Pancreas (tissue), 10 donors: Measurements from ENCODE around the gene OR2W1. TPM values are rescaled to one million over a fixed set of nuclear protein-coding genes. Genes with fewer than 3 reads are reported as not detected.
A peak's percentile ranks its signal among the peaks of the same experiment; 100 is the strongest.

Experiments used
- ATAC-seq, 4 donors: fragments of 200-7000 bp; cut with Tn5 transposase; one replicate each; pipeline versions ENCODE4 v1.8.0 to v1.9.1; 2020; ENCODE audit warnings: mild to moderate bottlenecking in 4 of 4, moderate library complexity in 4 of 4
- DNase-seq, 6 donors: peaks; one replicate each; pipeline ENCODE4 v3.0.0-alpha.2; 2020
- FAIRE-seq: peaks from 2 replicates; lab custom pipeline; 2012; peaks lifted over from hg19 to GRCh38; lab: Jason Lieb, UNC
- H3K27ac ChIP-seq, 4 donors: fragments of 200-600 bp; sonication (generic); 1 replicate in 3 of 4; 2 replicates in 1 of 4; pipeline versions ENCODE4 v1.5.0 to v1.8.0; 2020
- H3K27me3 ChIP-seq, 4 donors: fragments of 200-600 bp; one replicate each; pipeline ENCODE4 v1.8.0; 2021
- H3K36me3 ChIP-seq, 3 donors: fragments of 200-600 bp; sonication (generic) in 1 of 3; one replicate each; pipeline versions ENCODE4 v1.5.0 to v1.8.0; 2020 to 2021
- H3K4me1 ChIP-seq, 3 donors: fragments of 200-600 bp; one replicate each; pipeline ENCODE4 v1.8.0; 2021
- H3K4me3 ChIP-seq, 4 donors: fragments of 200-600 bp; sonication (generic) in 2 of 4; one replicate each; pipeline versions ENCODE4 v1.5.0 to v1.8.0; 2020 to 2021
- H3K9me3 ChIP-seq, 4 donors: fragments of 200-600 bp; one replicate each; pipeline ENCODE4 v1.8.0; 2021
- whole genome bisulfite sequencing, 2 donors: extraction: QIAGEN DNeasy Blood & Tissue Kit; methylation state at CpG; one replicate each; pipeline ENCODE4 v1.1.7; 2013; 5-methylcytosine and 5-hydroxymethylcytosine counted together
- intact Hi-C, 3 donors: fragments of 100-400 bp; cut with DNase I; formaldehyde crosslinking; loops; one replicate each; pipeline versions ENCODE4 v1.11.1 to v1.14.2; 2022
- polyA plus RNA-seq, 2 donors: library from polyadenylated mRNA; stranded (reverse); fragments of 200-250 nt; gene quantifications; one replicate each; pipeline ENCODE4 v1.2.3, GENCODE V29; 2013
- total RNA-seq, 6 donors: library from RNA; stranded (reverse); fragmentation: NEBNext Ultra II Directional in 4 of 6; extraction: Animal tissue kit (Norgen Biotek cat#: 25700) in 4 of 6; gene quantifications; one replicate each; pipeline versions ENCODE4 v1.2.1 to v1.2.4, GENCODE V29; 2021 to 2023
- TF ChIP-seq, protein P1 (sequence below), 4 donors: fragments of 200-600 bp; sonication (generic) in 3 of 4; IDR thresholded peaks; one replicate each; pipeline versions ENCODE4 v1.5.0 to v1.8.0; 2021; ENCODE audit warnings: antibody characterized with exemption in 4 of 4
- donor health status: healthy with polysubstance abuse.
- donor health status: DM: no; HTN: no; CAD: no; lungs with moderate emphysema.
- donor health status: DM: no; HTN: no; CAD: no.
- donor health status: control.
- donor health status: control.
- donor health status: Bipolar disorder and iron deficiency.
- donor health status: DM: yes; HTN: yes; CAD: no.
- donor health status: DM: no; HTN: no; CAD: no.
- donor health status: DM: no; HTN: no; CAD: no.
- donor health status: DM: yes; HTN: yes; CAD: no.

Gene OR2W1
- total and polyA plus RNA-seq, 8 donors, result not detected

GRCh38 chr6:29008089-29008488 lies 36.9 kb downstream of the OR2W1 start:
- ATAC-seq (no peak), DNase-seq (no peak), FAIRE-seq (no peak)
- peaks cover 0 to 4% (median 3%) of the 10 kb centered on the region in 3 donors for H3K4me1 ChIP-seq
- H3K9me3 ChIP-seq, result no peaks in the 10 kb centered on the region
- TF ChIP-seq, protein P1, sequence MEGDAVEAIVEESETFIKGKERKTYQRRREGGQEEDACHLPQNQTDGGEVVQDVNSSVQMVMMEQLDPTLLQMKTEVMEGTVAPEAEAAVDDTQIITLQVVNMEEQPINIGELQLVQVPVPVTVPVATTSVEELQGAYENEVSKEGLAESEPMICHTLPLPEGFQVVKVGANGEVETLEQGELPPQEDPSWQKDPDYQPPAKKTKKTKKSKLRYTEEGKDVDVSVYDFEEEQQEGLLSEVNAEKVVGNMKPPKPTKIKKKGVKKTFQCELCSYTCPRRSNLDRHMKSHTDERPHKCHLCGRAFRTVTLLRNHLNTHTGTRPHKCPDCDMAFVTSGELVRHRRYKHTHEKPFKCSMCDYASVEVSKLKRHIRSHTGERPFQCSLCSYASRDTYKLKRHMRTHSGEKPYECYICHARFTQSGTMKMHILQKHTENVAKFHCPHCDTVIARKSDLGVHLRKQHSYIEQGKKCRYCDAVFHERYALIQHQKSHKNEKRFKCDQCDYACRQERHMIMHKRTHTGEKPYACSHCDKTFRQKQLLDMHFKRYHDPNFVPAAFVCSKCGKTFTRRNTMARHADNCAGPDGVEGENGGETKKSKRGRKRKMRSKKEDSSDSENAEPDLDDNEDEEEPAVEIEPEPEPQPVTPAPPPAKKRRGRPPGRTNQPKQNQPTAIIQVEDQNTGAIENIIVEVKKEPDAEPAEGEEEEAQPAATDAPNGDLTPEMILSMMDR (IDR thresholded peaks at IDR 0.05), result no peak
- H3K27me3 ChIP-seq, result peaks cover 0 to 18% (median 0%) of the 10 kb centered on the region in 4 donors
- intact Hi-C loops, result no loop called here
- H3K4me3 ChIP-seq, result no peak overlapping the region
- WGBS, 2 donors, result 65 to 79% methylated on average over 2 of the region's 2 CpGs
- no peaks in the 10 kb centered on the region for H3K36me3 ChIP-seq
- no peak overlapping the region for H3K27ac ChIP-seq

DNA sequence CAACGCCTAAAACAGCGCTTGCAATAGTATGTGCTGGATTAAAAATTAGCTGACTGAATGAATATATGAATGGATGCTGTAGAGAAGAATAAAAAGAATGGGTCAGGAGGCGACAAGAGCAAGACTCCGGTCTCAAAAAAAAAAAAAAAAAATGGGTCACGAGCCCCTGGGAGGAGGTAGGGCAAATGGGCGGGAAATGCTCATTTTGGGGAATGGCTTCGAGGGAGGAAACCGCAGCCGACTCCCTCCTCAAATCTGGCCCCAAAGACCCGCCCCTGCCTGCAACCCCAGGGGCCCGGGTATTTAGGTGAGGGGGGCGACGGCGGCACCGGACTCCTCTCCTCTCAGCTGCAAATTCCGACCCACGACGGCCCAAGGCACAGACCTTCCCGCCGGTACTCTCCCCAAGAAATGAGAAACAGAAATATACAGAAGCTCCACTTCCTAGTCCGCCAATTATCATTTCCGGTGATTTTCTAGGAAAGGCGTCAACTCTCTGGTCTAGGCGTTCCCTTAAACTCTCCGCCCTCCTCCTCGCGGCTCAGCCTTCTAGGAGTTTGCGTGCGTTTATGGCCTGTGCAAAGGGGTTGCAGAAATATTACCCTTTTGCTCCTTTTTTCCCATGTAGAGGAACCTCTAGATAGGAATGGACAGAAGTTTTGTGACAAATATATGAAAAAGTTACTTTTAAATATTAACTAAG lies 39.6 kb downstream of the OR2W1 start, which contains the start of gene ZNF311:
Gene ZNF311 (minus strand): TSS at position 133 of the 703 bp plus-strand sequence. CDS start 1,361 bp downstream, outside the sequence.
- Histone ChIP-seq H3K36me3 (no peaks in the 10 kb centered on the region), H3K4me1 (peaks cover 0 to 4% (median 3%) of the 10 kb centered on the region in 3 donors), H3K9me3 (no peaks in the 10 kb centered on the region), H3K27me3 (peaks cover 0 to 10% (median 0%) of the 10 kb centered on the region in 4 donors), H3K27ac (no peak within 1 kb of the TSS), H3K4me3 (peak within 1 kb of the TSS; percentile 28 to 56 (median 43))
- FAIRE-seq (peak; percentile 66), ATAC-seq (peak; percentile 98 to 100 (median 100)), DNase-seq (peak in 5 of 6 donors; percentile 47 to 75 (median 51))
- intact Hi-C loops, result no loop called here
- TF ChIP-seq, protein P1 (IDR thresholded peaks at IDR 0.05), result no peak
- WGBS, 2 donors, result 8 to 10% methylated on average over 29 of the region's 29 CpGs

DNA sequence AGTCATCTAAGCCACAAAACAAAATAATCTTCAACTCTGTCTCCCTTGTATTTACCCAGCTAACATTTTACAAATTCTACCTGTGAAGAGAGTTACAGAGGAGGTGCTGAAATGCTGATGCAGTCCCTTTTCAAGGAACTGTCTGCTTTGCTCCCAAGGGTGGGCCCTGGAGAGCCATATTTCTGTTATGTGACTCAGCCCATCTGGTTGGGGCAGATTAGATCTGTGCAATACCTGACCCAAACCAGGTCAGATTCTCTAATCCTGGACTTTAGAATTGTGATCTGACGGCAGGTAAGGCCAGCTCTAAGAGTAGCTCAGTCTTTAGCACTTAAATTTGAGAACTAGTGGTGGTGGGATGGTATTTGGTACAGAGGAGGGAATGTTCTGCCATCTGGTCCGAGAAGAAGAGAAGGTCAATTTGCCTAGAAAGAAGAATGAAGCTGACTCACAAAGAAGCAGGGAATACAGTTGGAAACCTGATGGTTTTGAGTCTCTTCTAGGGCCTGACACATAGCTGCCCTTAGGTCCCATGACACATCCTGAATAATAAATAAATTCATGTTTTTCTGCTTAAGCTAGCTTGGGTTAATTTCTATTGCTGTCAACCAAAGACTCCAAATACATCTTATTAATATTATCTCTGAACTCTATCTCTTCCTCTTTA lies 48.0 kb downstream of the OR2W1 start:
- 77 to 82% methylated on average over 2 of the region's 2 CpGs for WGBS, 2 donors

DNA sequence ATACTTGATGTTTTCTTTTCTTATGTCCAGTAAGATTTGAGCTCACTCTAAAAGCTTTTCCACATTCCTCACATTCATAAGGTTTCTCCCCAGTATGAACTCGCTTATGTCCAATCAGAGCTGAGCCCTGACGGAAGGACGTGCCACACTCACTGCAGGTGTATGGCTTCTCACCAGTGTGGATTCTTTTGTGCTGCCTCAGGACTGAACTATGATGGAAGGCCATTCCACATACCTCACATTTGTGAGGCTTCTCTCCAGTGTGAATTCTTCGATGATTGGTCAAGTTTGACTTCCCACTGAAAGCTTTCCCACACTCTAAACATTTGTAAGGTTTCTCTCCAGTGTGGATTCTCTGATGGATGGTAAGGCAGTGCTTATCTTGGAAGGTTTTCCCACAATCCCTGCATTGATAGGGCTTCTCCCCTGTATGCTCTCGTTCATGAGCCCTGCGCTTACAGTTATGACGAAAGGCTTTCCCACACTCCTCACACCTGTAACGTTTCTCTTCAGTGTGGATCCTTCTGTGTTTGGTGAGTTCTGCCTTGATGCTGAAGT lies 49.8 kb downstream of the OR2W1 start:
- Histone ChIP-seq H3K4me1 (no peaks in the 10 kb centered on the region), H3K9me3 (no peaks in the 10 kb centered on the region), H3K27ac (no peak overlapping the region), H3K27me3 (no peaks in the 10 kb centered on the region), H3K36me3 (no peaks in the 10 kb centered on the region), H3K4me3 (no peak overlapping the region)
- FAIRE-seq (no peak), DNase-seq (no peak), ATAC-seq (no peak)
- WGBS, 2 donors, result 89 to 92% methylated on average over 8 of the region's 8 CpGs
- intact Hi-C loops, result no loop called here
- TF ChIP-seq, protein P1 (IDR thresholded peaks at IDR 0.05), result no peak

More for the DNA sequence above, 48.0 kb downstream of the OR2W1 start:
- DNase-seq, result no peak
- no peaks in the 10 kb centered on the region for H3K27me3 ChIP-seq
- H3K4me3 ChIP-seq, result no peak overlapping the region
- no peak for FAIRE-seq
- TF ChIP-seq, protein P1 (IDR thresholded peaks at IDR 0.05), result no peak
- no peak for ATAC-seq
- H3K27ac ChIP-seq, result no peak overlapping the region
- intact Hi-C loops, result no loop called here
- H3K4me1 ChIP-seq, result no peaks in the 10 kb centered on the region
- no peaks in the 10 kb centered on the region for H3K9me3 ChIP-seq
- H3K36me3 ChIP-seq, result no peaks in the 10 kb centered on the region

Other genes starting within 250 kb of the OR2W1 start
- 10 to 100 TPM; 24.1 to 33.6 (median 28.4) TPM for gene TRIM27, start 121.2 kb downstream of the OR2W1 start, total RNA-seq
- 10 to 100 TPM; 41.8 to 43.3 TPM for gene TRIM27, start 121.2 kb downstream of the OR2W1 start, polyA plus RNA-seq
- 1 to 10 TPM in 1 of 6 donors, under 1 TPM in 5; 0.19 to 1.2 (median 0.35) TPM for gene ZNF311, start 39.9 kb downstream of the OR2W1 start, total RNA-seq
- gene ZNF311, start 39.9 kb downstream of the OR2W1 start, polyA plus RNA-seq, result 1 to 10 TPM in 1 of 2 donors, under 1 TPM in 1; 0.92 to 1.1 TPM
- not detected for gene OR2B3, start 42.1 kb upstream of the OR2W1 start, total RNA-seq
- gene OR2B3, start 42.1 kb upstream of the OR2W1 start, polyA plus RNA-seq, result not detected
- gene OR2J1, start 54.3 kb upstream of the OR2W1 start, total RNA-seq, result not detected
- not detected for gene OR2J1, start 54.3 kb upstream of the OR2W1 start, polyA plus RNA-seq
- gene OR2J3, start 62.9 kb upstream of the OR2W1 start, total RNA-seq, result not detected
- gene OR2J3, start 62.9 kb upstream of the OR2W1 start, polyA plus RNA-seq, result not detected
- not detected for gene OR2J2, start 125.7 kb upstream of the OR2W1 start, total RNA-seq
- not detected for gene OR2J2, start 125.7 kb upstream of the OR2W1 start, polyA plus RNA-seq